22Rv1 (cell line): ENCODE measurements around the gene SLC6A3.

ENCODE experiments used
- H3K27ac ChIP-seq: fragments of 450-650 bp; 2 replicates; pipeline ENCODE4 v1.5.1; 2017
- CTCF ChIP-seq: fragments of 450-650 bp; IDR thresholded peaks from 2 replicates; pipeline ENCODE4 v1.5.1; 2017; ENCODE audit warnings: mild to moderate bottlenecking
- ZFX ChIP-seq: fragments of 450-650 bp; IDR thresholded peaks from 2 replicates; pipeline ENCODE4 v1.6.1; 2017; ENCODE audit warnings: antibody characterized with exemption, borderline replicate concordance

The SLC6A3 gene

DNA sequence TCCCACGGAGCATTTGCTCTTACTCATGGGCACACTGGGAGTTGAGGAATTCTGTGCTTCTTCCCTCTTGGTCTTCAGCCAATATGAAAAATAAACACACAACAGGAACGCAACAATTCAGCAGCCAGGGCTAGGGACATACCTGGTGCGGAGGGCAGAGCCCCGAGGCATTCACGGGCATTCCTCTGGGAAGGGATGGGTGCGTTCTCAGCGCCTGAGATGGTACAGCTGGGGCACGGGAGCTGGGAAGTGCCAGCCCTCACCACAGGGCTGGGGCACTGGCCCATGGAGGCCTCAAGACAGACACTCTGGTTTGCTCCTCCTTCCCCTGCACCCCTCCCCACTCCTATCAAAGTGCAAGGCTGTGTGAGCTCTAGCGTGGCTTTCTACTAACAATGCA, 2.1 kb downstream of the SLC6A3 start:
- no peak for TF ChIP-seq CTCF
- TF ChIP-seq ZFX: no peak
- H3K27ac ChIP-seq: no peak overlapping the region

- H3K27ac ChIP-seq: no peak overlapping the region
- no peak for TF ChIP-seq CTCF
- TF ChIP-seq ZFX: no peak
Measured at GRCh38 chr5:1442222-1443145, 2.8 kb downstream of the SLC6A3 start.

- TF ChIP-seq ZFX: no peak
- no peak for TF ChIP-seq CTCF
- no peak overlapping the region for H3K27ac ChIP-seq
Measured at GRCh38 chr5:1441166-1441865, 3.9 kb downstream of the SLC6A3 start.

DNA sequence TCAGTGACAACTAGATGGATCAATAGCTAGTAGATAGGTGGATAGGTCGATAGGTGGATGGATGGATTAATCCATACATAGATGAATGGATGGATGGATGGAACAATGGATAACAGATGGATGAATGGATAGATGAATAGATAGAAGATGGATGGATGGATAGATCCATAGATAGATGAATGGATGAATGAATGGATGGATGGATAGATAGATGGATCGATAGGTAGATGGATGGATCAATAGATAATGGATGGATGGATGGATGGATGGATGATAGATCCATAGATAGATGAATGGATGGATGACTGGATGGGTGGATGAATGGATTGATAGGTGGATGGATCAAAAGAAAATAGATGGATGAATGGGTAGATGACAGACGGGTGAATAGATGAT, 5.1 kb downstream of the SLC6A3 start:
- TF ChIP-seq CTCF: no peak
- no peak for TF ChIP-seq ZFX
- no peak overlapping the region for H3K27ac ChIP-seq

GRCh38 chr5:1439388-1440097, 5.7 kb downstream of the SLC6A3 start:
- TF ChIP-seq CTCF: no peak
- no peak for TF ChIP-seq ZFX
- H3K27ac ChIP-seq: no peak overlapping the region

GRCh38 chr5:1438871-1439270, 6.4 kb downstream of the SLC6A3 start:
- no peak for TF ChIP-seq CTCF
- TF ChIP-seq ZFX: no peak
- no peak overlapping the region for H3K27ac ChIP-seq
